Neuronal stem cell (in vitro differentiated cells): ENCODE measurements around the gene RAB35.

Source experiments
- DNase-seq: peaks from one replicate; pipeline ENCODE4 v3.0.0-alpha.2; 2013; ENCODE audit warnings: low spot score
- H2AFZ ChIP-seq: one replicate; pipeline ENCODE4 v1.6.1; 2013; ENCODE audit warnings: mild to moderate bottlenecking, low read length, inconsistent platforms
- H2AK5ac ChIP-seq: 2 replicates; pipeline ENCODE4 v1.6.1; 2013; ENCODE audit warnings: low read depth, mild to moderate bottlenecking, inconsistent platforms, low read length, moderate library complexity, mixed read lengths
- H2BK120ac ChIP-seq: 2 replicates; pipeline ENCODE4 v1.6.1; 2013; ENCODE audit warnings: low read depth, mild to moderate bottlenecking, inconsistent platforms, low read length, moderate library complexity, mixed read lengths
- H2BK12ac ChIP-seq: one replicate; pipeline ENCODE4 v1.6.1; 2013; ENCODE audit warnings: low read length, inconsistent platforms
- H2BK15ac ChIP-seq: 2 replicates; pipeline ENCODE4 v1.6.1; 2013; ENCODE audit warnings: mild to moderate bottlenecking, low read length, inconsistent platforms, mixed read lengths
- H2BK5ac ChIP-seq: one replicate; pipeline ENCODE4 v1.6.1; 2013; ENCODE audit warnings: inconsistent platforms, mild to moderate bottlenecking, low read length, moderate library complexity
- H3K14ac ChIP-seq: one replicate; pipeline ENCODE4 v1.6.1; 2013; ENCODE audit warnings: low read length, inconsistent platforms
- H3K18ac ChIP-seq: 2 replicates; pipeline ENCODE4 v1.6.1; 2013; ENCODE audit warnings: low read length, inconsistent platforms
- H3K23ac ChIP-seq: 2 replicates; pipeline ENCODE4 v1.6.1; 2013; ENCODE audit warnings: low read depth, mild to moderate bottlenecking, mixed read lengths, low read length, inconsistent platforms; ENCODE audit not compliant: poor library complexity
- H3K27ac ChIP-seq: replicated peaks from 3 replicates; pipeline ENCODE4 v1.5.1; 2013; ENCODE audit warnings: low read length, inconsistent platforms
- H3K27me3 ChIP-seq, 3 experiments: 2 replicates each; pipeline ENCODE4 v1.6.1; 2013; ENCODE audit warnings: low read length in 3 of 3, mild to moderate bottlenecking in 2 of 3, inconsistent platforms in 1 of 3, low read depth in 1 of 3, mixed read lengths in 1 of 3, moderate library complexity in 1 of 3; ENCODE audit not compliant: control insufficient read depth in 3 of 3, insufficient read depth in 3 of 3
- H3K36me3 ChIP-seq, 2 donors: replicated peaks in 1 of 2; 2 replicates each; pipeline ENCODE4 v1.6.1; 2013; ENCODE audit warnings: low read length in 2 of 2; ENCODE audit not compliant: control insufficient read depth in 2 of 2, insufficient read depth in 2 of 2
- H3K4ac ChIP-seq: 2 replicates; pipeline ENCODE4 v1.6.1; 2013; ENCODE audit warnings: inconsistent platforms, mild to moderate bottlenecking, low read length, moderate library complexity
- H3K4me1 ChIP-seq, 2 donors: 1 replicate in 1 of 2; 2 replicates in 1 of 2; pipeline ENCODE4 v1.6.1; 2013; ENCODE audit warnings: low read length in 2 of 2, low read depth in 1 of 2; ENCODE audit not compliant: control insufficient read depth in 2 of 2, insufficient read depth in 1 of 2
- H3K4me2 ChIP-seq: one replicate; pipeline ENCODE4 v1.6.1; 2013; ENCODE audit warnings: mild to moderate bottlenecking, low read length, inconsistent platforms; ENCODE audit not compliant: insufficient read depth, poor library complexity, severe bottlenecking
- H3K4me3 ChIP-seq, 2 donors: 2 replicates each; pipeline ENCODE4 v1.5.1; 2013; ENCODE audit warnings: low read length in 2 of 2, mild to moderate bottlenecking in 2 of 2, inconsistent platforms in 1 of 2, moderate library complexity in 1 of 2
- H3K79me1 ChIP-seq: one replicate; pipeline ENCODE4 v1.6.1; 2013; ENCODE audit warnings: low read depth, mild to moderate bottlenecking, inconsistent platforms, low read length, moderate library complexity
- H3K9ac ChIP-seq: one replicate; pipeline ENCODE4 v1.6.1; 2013; ENCODE audit warnings: mild to moderate bottlenecking, low read depth, low read length, inconsistent platforms; ENCODE audit not compliant: poor library complexity
- H3K9me3 ChIP-seq, 2 donors: replicated peaks in 1 of 2; 2 replicates each; pipeline versions ENCODE3 to v1.6.1; 2013; ENCODE audit warnings: low read length in 2 of 2, mild to moderate bottlenecking in 2 of 2, inconsistent platforms in 1 of 2, low read depth in 1 of 2, mixed read lengths in 1 of 2, moderate library complexity in 1 of 2; ENCODE audit not compliant: control insufficient read depth in 2 of 2, insufficient read depth in 1 of 2
- H4K8ac ChIP-seq: one replicate; pipeline ENCODE4 v1.6.1; 2013; ENCODE audit warnings: low read depth, mild to moderate bottlenecking, inconsistent platforms, low read length, moderate library complexity
- H4K91ac ChIP-seq: one replicate; pipeline ENCODE4 v1.6.1; 2013; ENCODE audit warnings: low read length, low read depth, mild to moderate bottlenecking, inconsistent platforms; ENCODE audit not compliant: poor library complexity
- WGBS, 2 donors: extraction: QIAGEN DNeasy Blood & Tissue Kit; methylation state at CpG; one replicate each; pipeline ENCODE4 v1.1.7; 2013; ENCODE audit warnings: missing lambda C conversion rate in 2 of 2, mixed read lengths in 1 of 2; ENCODE audit not compliant: insufficient read length in 2 of 2, insufficient replicate concordance in 1 of 2; ENCODE audit errors: extremely low coverage in 2 of 2; 5-methylcytosine and 5-hydroxymethylcytosine counted together

RAB35 gene

GRCh38 chr12:120095736-120096135, 20.8 kb downstream of the RAB35 start:
- no peaks in the 10 kb centered on the region for H3K27me3 ChIP-seq

GRCh38 chr12:120095331-120095730, 21.2 kb downstream of the RAB35 start:
- Histone ChIP-seq H3K79me1 (peaks cover 8% of the 10 kb centered on the region), H3K9me3 (peaks cover 0 to 3% of the 10 kb centered on the region in 2 donors), H2BK15ac (no peak overlapping the region), H3K27ac (peak overlapping the region; percentile 36), H3K4me1 (peaks cover 30 to 40% of the 10 kb centered on the region in 2 donors), H4K91ac (no peak overlapping the region), H3K18ac (peak overlapping the region; percentile 87), H3K4ac (peak overlapping the region; percentile 43), H2AK5ac (peak overlapping the region; percentile 42), H3K23ac (peak overlapping the region; percentile 36), H3K36me3 (peaks cover 17 to 45% of the 10 kb centered on the region in 2 donors), H3K4me2 (peak overlapping the region; percentile 15), H2AFZ (no peak overlapping the region), H2BK12ac (peak overlapping the region; percentile 67), H3K4me3 (no peak overlapping the region), H3K9ac (no peak overlapping the region), H3K27me3 (no peaks in the 10 kb centered on the region), H2BK120ac (no peak overlapping the region), H4K8ac (peak overlapping the region; percentile 9), H3K14ac (no peak overlapping the region), H2BK5ac (no peak overlapping the region)
- no peak for DNase-seq
- WGBS, 2 donors, result no CpG with 5 or more reads among the region's 13 CpGs

More at GRCh38 chr12:120095736-120096135, 20.8 kb downstream of the RAB35 start:
- Histone ChIP-seq H2BK12ac (no peak overlapping the region), H3K36me3 (peaks cover 17 to 49% of the 10 kb centered on the region in 2 donors), H3K4ac (peak overlapping the region; percentile 43), H2BK15ac (no peak overlapping the region), H3K4me2 (no peak overlapping the region), H3K27ac (peak overlapping the region; percentile 33), H3K9me3 (peaks cover 0 to 3% of the 10 kb centered on the region in 2 donors), H3K4me1 (peaks cover 30 to 40% of the 10 kb centered on the region in 2 donors), H2BK5ac (no peak overlapping the region), H4K91ac (no peak overlapping the region), H3K23ac (no peak overlapping the region), H2AK5ac (peak overlapping the region; percentile 42), H3K18ac (peak overlapping the region; percentile 87), H4K8ac (no peak overlapping the region), H3K79me1 (peaks cover 6% of the 10 kb centered on the region), H3K14ac (no peak overlapping the region), H3K4me3 (no peak overlapping the region), H2BK120ac (no peak overlapping the region), H3K9ac (no peak overlapping the region), H2AFZ (no peak overlapping the region)
- DNase-seq, result no peak
- WGBS, 2 donors, result no CpG with 5 or more reads among the region's 8 CpGs

- Histone ChIP-seq H2AK5ac (peak overlapping the region; percentile 24), H2AFZ (no peak overlapping the region), H3K27ac (peak overlapping the region; percentile 48), H3K79me1 (peaks cover 4% of the 10 kb centered on the region), H3K14ac (peak overlapping the region; percentile 39), H3K9me3 (peaks cover 0 to 3% of the 10 kb centered on the region in 2 donors), H4K8ac (no peak overlapping the region), H3K4ac (no peak overlapping the region), H2BK120ac (no peak overlapping the region), H3K23ac (no peak overlapping the region), H3K9ac (no peak overlapping the region), H4K91ac (no peak overlapping the region), H3K27me3 (no peaks in the 10 kb centered on the region), H2BK15ac (peak overlapping the region; percentile 62), H3K4me2 (no peak overlapping the region), H3K4me1 (peaks cover 30 to 44% of the 10 kb centered on the region in 2 donors), H3K36me3 (peaks cover 13 to 37% of the 10 kb centered on the region in 2 donors), H3K18ac (peak overlapping the region; percentile 94), H2BK12ac (peak overlapping the region; percentile 14), H3K4me3 (no peak overlapping the region), H2BK5ac (peak overlapping the region; percentile 88)
- no CpG with 5 or more reads among the region's 9 CpGs for WGBS, 2 donors
- no peak for DNase-seq
Observed at GRCh38 chr12:120094485-120094884, 22.1 kb downstream of the RAB35 start.

GRCh38 chr12:120093592-120094355, 22.8 kb downstream of the RAB35 start:
- H3K79me1 ChIP-seq, result peaks cover 4% of the 10 kb centered on the region
- H3K4me3 ChIP-seq, result peak overlapping the region in 1 of 2 donors; percentile 10
- WGBS, 2 donors, result no CpG with 5 or more reads among the region's 17 CpGs
- no peaks in the 10 kb centered on the region for H3K27me3 ChIP-seq
- H3K36me3 ChIP-seq, result peaks cover 11 to 30% of the 10 kb centered on the region in 2 donors
- peak overlapping the region; percentile 31 for H3K4me2 ChIP-seq
- peak overlapping the region; percentile 4 for H2AK5ac ChIP-seq
- peak overlapping the region; percentile 95 for H2BK12ac ChIP-seq
- H2AFZ ChIP-seq, result peak overlapping the region; percentile 69
- H3K27ac ChIP-seq, result peak overlapping the region; percentile 92
- DNase-seq, result no peak
- H3K23ac ChIP-seq, result peak overlapping the region; percentile 37
- H2BK5ac ChIP-seq, result peak overlapping the region; percentile 77
- H4K8ac ChIP-seq, result no peak overlapping the region
- peak overlapping the region; percentile 70 for H2BK15ac ChIP-seq
- H3K4ac ChIP-seq, result peak overlapping the region; percentile 81
- H3K9me3 ChIP-seq, result peaks cover 0 to 3% of the 10 kb centered on the region in 2 donors
- peak overlapping the region; percentile 55 for H3K18ac ChIP-seq
- H3K14ac ChIP-seq, result peak overlapping the region; percentile 14
- H4K91ac ChIP-seq, result peak overlapping the region; percentile 1
- peak overlapping the region; percentile 83 for H3K9ac ChIP-seq
- peaks cover 30 to 47% of the 10 kb centered on the region in 2 donors for H3K4me1 ChIP-seq
- peak overlapping the region; percentile 88 for H2BK120ac ChIP-seq
